Pons (tissue), 1 donor: ENCODE data around the gene FSTL4.
"Not testable (repeated sequence)": the region's sequence is repeated elsewhere in the genome, so short reads cannot be mapped to it uniquely, and the experiment has no call there.

ENCODE experiments used
- DNase-seq: peaks from one replicate; pipeline ENCODE4 v3.0.0-alpha.2; 2016; ENCODE audit warnings: low spot score

Gene FSTL4

DNA sequence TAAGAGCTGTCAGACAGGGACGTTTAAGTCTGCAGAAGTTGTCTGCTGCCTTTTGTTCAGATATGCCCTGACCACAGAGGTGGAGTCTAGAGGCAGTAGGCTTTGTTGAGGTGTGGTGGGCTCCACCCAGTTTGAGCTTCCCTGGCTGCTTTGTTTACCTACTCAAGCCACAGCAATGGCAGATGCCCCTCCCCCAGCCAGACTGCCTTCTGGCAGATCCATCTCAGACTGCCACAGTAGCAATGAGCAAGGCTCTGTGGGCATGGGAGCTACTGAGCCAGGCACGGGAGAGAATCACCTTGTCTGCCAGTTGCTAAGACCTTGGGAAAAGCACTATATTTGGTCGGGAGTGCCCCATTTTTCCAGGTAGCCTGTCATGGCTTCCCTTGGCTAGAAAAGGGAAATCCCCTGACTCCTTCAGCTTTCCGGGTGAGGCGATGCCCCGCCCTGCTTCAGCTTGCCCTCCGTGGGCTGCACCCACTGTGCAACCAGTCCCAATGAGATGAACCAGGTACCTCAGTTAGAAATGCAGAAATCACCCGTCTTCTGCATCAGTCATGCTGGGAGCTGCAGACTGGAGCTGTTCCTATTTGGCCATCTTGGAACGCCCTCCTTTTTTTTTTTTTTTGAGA is 441.5 kb downstream of the FSTL4 start:
- not testable (repeated sequence) for DNase-seq

DNA sequence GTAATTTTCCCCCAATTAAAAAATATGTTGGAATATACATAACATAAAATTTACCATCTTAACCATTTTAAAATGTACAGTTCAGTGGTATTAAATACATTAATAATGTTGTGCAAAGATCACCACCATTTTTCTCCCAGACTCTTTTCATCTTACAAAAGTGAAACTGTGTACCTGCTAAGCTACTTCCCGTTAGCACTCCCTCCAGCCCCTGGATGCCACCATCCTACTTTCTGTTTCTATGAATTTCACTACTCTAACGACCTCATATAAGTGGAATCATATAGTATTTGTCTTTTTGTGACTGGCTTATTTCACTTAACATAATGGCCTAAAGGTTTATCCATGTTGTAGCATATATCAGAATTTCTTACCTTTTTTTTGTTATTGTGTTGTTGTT is 447.6 kb downstream of the FSTL4 start:
- DNase-seq = no peak

DNA sequence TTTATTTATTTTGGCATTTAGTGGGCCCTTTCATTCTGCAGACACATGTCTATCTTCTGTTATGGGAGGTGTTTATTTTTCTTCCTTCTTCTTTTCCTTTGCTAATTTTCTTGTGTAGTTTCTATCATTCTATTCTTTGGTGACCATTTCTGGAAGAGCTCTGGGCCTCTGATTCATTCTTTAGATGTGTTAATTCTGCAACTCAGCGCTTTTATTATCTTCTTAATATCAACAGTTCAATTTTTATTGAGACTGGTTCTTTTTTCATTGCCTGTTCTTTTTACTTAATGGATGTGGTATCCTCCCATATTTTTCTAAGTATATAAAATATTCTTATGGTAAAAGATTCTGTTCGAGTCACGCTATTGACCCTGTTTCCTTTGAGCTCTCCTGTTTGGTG is 448.5 kb downstream of the FSTL4 start:
- no peak for DNase-seq

DNA sequence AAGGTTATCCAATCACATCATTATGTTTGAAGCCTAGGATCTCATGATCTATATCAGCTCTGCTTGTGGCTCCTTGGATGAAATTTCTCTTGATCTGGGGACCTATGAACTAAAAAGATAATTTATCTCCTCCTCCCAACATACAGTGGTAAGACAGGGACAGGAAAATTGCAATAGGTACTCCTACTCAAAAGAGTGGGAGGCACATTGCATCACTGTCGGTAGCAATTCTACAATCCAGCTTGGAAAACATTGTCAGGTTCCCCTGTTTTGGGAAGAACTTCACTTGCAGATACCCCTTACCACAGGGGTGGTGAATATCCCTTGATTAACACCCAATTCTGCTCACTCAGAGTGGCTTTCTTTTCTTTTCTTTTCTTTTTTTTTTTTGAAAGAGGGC is 452.8 kb downstream of the FSTL4 start:
- DNase-seq = no peak

DNA sequence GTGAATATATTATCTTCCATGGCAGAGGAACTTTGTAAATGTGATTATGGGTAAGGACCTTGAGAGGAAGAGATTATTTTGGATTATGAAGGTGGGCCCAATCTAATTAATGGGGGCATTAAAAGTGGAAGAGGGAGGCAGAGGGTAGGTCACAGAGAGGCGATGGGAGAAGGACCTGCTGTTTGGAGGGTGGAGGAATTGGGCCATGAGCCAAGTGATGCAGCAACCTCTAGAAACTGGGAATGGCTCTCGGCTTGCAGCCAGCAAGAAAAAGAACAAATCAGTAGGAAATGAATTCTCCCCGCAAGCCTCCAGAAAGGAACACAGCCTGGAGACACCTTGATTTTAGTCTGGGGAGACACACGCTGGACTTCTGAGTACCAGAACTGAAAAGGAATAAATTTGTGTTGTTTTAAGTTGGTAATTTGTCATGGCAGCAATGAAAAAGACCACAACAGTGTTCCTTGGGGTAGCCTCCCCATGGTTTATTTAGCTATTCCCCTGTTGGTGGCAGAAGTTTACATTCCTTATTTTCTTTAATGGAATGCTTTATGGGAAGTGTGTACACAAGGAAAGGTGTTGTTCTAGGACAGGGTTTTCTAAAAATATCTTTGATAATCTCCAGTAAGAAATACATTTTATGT is 456.9 kb downstream of the FSTL4 start:
- DNase-seq = no peak

DNA sequence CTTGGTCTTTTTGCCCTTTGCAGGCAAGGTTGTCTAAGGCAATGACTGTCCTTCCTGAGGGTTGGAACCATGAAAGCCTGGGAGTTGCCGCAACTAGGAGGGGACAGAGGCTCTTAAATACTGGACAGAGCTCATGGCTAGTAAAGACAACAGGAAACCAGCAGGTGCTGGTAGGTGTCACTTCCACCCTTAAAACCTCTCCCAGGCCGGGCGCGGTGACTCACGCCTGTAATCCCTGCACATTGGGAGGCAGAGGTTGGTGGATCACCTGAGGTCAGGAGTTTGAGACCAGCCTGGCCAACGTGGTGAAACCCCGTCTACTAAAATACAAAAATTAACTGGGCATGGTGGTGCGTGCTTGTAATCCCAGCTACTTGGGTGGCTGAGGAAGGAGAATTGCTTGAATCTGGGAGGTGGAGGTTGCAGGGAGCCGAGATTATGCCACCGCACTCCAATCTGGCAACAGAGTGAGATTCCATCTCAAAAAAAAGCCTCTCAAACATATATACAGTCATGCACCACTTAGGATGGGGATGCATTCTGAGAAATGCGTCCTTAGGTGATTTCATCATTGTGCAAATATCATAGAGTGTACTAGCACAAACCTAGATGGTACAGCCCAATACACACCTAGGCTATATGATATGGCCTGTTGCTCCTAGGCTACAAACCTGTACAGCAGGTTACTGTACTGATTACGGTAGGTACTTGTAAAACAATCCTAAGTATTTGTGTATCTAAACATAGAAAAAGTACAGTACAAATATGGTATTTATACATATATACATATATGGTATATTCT is 457.9 kb downstream of the FSTL4 start:
- no peak for DNase-seq

DNA sequence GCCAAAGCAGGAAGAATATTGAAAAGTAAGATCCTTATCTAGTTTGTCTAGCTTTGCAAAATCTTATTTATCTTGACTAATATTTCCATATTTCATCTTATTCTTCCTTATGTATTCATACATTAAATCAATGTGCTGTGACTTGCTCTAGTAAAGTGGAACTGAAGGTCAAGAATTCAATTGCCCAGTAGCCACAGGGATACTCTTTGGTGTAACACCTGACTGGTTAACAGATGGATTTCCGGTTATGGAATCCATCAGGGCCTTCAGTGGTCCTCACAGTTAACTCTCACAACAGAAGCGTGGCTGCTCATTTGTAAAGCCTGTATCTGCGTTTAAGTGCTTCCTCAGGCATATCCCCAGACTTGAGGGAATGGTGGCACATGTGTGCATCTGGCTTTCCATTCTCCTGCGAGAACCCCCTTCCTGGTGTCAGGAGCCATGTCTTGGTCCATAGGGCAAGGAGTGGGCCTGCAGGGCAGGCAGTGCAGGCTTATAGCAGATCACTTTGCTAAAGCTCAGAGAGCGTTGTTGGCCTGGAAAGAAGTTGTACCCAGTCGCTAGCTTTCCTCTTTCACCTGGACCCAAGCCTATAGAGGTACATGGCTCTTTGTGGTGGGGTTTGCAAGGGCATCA is 461.3 kb downstream of the FSTL4 start:
- no peak for DNase-seq

DNA sequence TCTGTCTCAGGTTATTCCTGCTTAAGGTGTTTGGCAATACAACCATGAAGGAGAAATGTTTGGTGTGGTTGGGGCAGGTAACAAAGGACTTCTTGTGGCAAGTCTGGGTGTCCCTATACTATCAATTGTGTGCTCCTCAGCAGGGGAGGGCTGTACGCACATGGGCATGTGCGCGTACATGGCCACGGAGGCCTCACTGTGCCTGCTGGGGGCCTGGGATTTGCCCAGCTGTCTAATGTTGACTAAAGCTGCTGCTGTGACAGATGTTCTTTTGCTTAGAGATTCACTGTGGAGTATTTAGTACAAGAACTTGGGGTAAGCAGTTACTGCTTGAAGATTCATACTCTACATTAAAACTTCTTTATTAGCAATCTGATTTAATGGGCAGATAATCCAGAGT is 463.0 kb downstream of the FSTL4 start:
- DNase-seq = no peak

DNA sequence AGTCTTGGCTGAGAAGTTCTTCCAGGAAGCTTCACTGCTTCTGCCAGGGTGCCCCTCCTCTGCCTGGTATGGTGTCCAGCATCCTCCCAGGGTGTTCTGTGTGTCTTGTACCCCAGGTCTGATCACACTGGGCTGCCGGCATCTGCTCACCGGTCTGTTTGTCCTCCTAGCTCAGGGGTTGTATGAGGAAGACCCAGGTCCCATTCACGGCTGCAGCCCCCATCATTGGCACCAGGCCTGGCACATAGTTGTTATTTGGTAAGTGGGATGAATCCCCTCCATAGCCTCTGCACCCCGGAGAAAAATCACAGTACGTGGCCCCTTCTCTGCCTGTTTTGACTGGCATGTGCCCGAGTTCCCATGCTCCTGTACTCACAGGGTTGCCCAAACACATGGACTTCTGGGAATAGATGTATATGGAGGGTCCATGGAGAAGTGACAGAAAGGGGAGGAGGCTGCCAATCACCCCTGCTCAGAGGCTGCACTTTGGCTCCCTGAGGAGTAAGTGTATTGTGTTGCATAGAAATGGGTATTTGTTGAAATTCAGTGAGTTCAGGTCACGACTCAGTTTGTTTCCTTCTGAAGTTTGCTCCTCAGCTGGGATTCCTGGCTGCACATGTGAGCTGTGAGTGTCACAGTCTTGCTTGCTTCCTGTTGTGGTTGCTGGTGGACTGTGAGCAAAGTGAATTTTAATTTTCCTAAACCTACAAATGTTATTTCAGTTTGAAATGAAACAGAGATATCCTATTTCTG is 464.4 kb downstream of the FSTL4 start:
- no peak for DNase-seq

DNA sequence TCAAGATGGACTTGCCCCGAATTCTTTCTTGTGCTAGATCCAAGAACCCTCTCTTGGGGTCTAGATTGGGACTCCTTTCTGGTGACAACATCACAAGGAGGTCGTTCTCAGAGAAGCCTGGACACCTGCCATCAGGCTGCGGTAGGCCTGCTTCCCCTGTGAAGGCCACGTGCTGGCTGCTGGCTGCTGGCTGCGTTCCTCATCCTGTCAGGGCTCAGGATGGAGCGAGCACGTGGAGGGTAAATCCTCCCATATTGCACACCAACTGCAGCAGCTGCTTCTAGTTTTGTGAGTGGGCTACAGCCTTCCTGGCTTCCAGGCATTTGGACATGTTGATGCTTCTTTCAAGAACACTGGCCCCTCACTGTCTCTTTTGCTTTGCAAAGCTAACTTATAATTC is 464.9 kb downstream of the FSTL4 start:
- peak; percentile 19 for DNase-seq
